Germinal center (tissue), 1 donor: ENCODE measurements around the gene RBMS2.

Experiments
- DNase-seq: peaks from one replicate; pipeline ENCODE4 v3.0.0; 2012; ENCODE audit warnings: mixed read lengths, low spot score

The RBMS2 gene

DNA sequence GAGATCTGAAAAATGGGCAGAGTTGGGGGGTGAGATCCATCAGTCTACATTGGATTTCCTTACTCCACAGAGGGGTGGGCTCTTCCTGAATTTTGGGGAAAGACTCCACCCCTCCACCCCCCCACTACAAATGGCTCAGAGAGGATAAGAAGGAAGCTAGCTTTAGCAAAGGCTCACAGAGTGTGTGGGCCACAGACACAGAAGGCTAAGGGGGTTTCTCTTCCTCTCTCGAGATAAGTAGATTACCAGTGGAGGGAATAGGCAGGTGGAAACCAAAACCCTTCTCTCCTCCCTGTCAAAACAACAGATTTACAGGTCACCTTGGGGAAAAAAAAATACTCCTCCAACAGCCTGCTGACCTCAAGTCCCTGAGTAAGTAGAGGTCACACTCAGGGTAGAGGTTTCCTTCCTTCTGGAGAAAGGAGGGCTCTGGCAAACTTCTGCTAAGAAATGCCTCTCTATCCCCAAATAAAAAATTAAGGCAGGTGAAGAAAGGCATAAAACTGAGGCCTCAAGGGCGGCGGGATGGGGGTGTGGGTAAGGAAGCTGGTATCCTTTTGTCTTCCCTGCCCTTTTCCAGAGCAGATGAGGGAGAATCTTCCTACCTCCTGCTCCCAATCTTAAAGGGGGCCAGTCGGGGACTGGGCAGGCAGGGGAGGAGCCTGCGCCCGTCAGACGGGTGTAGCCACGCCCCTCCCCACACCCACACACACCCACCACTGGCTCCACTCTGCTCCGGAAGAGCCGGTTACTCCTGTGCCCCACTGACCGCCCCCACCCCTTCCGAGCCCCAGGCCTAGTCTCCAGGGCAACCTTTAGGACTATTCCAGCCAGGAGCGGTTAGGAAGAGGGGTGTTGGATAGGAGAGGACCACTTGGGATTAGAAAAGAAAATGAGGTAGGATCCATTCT lies 110.4 kb downstream of the RBMS2 start:
- DNase-seq = peak; percentile 80

DNA sequence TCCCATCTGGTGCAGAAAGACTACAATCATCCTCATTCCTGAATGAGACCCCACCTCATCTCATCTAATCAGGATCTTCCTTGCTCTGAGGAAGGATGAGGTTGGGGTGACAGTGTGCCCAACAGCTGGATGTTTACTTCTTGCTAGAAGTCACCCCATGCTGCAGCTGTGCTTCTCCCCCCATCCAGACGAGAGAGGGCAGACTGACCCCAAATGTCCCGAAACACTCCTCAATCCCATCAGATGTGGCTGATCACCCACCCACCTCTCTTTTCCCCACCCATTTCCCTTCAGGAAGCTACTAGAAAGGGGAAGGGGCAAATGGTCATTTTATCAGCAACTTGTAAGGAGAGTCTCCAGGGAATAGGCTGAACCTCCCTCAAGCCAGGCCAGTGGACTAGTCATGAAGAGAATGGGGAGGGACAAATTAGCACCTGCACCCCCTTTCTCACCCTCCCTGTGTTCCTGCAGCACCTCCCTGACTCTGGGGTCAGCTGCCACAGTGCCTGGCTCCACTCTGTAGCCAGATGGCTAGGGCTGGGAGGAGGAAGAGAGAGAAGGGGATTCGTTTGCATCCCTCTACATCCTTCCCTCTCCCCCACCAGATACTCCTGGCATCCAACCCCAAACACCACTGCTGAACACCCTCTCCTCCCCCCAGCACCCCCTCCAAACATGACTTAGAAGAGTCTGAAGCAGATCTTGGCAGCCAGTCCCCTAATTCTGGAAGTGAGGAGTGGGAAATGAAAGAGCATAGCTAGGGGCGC lies 111.3 kb downstream of the RBMS2 start:
- DNase-seq = no peak

DNA sequence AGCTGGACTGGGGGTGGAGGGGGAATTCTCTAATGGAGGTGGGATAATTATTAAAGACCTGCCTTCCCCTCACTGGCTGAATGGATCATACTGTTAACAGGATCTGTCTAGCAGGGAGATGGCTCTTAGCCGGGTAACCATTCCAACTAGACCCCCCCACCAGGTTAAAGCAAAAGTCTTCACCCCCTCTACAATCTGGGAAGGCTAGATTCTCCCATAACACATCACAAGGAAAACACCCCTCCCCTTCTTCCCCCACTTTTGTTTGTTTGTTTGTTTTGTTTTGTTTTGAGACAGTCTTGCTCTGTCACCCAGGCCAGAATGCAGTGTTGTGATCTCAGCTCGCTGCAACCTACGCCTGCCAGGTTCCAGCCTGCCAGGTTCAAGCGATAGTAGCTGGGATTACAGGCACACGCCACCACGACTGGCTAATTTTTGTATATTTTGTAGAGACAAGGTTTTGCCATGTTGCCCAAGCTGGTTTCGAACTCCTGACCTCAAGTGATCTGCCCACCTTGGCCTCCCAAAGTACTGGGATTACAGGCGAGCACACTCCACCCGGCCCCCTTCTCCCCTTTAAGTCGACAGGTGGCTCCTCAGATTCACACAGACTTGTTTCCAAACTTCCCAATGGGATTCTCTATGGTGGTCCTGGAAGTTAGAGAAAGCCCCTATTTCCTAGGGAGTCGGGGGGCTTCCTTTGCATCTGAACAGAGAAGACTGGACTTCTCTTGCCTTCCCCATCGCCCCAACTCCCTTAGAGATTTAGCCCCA lies 112.0 kb downstream of the RBMS2 start:
- DNase-seq = no peak

DNA sequence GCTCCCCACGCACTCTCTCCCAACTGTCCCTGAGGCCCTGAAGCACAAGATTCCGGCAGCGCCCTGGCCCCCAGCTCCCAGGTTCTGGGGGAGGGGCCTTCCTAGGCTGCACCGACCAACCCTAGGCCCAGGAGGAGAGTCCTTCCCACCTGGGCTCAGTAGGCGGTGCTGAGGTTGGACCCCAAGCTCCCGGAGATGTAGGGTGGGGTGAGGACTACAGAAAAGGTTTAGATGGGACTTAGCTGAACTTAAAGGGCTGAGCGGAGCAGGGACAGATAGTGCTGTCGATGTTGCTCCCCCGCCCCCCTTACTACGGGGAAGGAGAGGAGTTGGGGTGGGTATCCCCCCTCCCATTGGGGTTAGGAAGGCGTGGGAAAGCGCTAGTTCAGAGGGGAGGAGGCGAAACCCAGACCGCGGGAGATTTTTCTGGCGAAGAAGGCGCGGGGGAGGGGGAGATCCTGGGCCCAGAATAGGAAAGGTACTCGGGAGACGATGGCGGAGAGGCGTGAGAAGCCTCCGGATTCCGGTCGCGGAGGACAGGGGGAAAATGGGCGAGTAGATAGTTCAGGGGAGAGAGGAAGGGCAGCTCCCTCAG lies 112.7 kb downstream of the RBMS2 start:
- DNase-seq = no peak

DNA sequence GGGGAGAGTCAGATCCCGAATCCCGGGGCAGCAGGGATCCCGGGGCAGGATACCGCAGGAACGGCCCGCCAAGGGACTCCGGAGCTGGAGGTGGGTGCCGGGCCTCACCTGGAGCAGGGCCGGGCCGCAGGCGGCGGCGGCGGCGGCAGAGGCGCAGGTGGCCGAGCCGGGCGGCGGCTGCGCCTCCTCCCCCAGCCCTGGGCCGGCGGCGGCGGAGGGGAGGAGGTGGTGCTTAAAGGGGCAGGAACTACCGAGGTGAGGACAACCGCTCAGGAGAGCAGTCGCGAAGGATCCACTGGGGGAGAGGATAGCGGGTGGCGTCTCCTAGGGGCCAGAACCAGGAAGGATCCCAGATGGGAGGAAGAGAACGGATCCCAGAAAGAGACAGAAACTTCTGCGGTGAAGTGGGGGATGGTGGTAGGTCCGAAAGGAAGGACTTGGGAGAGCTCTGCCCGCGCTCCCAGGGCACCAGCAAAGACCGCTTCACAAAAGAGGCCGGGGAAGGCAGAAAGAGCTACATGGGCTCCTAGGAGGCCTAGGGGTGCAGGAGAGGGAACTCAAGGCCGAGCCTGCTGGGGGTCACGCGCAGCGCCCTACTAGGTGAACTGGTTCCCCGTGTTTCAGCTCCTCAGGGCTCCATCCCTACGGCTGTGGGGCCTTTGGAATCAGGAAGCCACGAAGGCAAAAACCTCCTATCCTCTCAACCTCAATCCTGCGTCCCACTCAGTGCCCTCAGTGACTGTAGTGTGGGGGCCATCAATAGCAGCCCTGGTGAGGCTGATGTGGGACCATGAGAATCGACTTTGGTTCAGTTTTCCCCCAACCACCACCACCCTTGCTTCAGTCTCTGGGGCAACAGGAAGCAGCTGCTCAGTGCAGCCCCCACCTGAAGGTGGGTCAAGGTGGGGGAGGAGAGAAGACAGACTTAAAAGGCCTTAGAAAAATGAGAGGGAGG lies 113.5 kb downstream of the RBMS2 start:
- peak; percentile 86 for DNase-seq

DNA sequence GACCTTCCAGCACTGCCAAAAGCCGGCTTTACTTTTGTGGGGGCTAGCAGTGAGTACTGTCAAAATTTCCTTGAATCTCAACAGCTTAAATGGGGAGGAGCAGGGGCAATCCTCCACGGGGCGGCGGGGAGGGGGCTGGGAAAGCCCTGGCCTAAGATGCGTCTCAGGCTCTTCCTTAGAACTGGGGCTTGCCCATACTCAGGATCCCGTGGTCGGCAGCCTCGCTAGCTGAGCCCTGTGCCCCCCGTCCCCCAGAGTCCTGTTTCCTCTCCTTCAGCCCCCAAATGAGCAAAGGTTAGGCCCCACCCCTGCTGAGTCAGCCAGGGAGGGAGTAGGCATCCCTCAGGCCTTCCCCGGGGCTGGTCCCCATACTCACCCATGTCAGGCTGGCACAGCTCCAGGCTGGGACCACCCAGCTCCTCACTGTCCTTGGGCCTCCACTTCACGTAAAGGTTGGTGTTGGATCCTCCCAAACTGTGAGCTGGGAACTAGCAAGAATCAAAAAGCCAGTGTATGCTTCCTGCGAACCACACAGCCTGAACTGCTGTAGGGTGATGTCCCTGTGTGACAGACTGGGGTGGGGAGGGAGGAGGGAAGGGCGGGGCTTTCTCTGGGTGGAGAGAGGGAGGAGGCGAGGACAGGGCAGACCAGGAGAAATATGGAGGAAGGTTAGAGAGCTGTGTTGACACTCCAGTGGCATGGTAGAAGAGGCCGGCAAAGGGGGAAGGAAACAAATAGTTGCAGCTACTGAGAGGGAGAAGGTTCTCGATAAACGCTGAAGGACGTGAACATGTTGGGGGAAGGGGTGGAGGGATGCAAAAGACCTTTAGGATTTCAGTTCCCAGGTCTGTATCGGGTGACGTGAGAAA lies 114.4 kb downstream of the RBMS2 start:
- peak; percentile 85 for DNase-seq

DNA sequence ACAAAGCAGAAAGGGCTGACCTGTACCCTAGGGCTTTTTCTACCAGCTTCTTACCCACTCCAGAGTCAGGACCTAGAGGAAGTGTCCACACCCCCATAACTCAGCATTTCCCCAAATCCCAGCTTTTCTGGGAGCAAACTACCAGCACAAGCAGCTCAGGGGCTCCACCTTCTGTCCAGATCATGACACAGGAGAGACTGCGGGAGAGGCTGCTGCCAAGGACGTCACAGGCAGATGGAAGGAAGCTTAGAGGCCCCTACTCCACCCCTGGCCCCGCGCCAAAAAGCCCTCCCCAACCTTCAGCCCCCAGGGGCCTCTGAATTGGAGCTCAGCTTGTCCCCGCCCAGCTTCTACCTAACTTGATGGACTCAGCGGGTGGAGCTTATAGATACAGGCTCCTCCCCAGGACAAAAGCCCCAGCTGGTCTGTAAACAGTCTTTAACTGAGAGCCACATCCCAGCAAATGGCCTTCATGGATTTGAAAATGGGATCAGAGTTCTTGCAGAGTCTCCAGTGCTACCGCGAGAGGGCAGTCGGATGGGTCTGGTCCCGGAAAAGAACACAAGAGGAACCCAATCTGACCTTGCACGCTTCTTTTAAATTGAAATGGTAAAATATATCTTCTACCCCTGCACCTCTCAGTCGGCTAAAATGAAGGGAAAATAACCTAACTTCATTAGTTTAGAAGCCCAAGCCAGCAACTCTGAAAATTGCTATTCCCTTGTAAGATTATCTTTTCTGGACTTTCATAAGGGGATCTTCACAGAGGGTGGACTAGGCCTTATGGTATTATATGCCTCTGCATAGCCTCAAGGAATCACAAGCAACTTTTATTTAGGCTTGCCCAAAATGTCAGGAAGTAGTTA lies 115.3 kb downstream of the RBMS2 start:
- DNase-seq = peak; percentile 94

DNA sequence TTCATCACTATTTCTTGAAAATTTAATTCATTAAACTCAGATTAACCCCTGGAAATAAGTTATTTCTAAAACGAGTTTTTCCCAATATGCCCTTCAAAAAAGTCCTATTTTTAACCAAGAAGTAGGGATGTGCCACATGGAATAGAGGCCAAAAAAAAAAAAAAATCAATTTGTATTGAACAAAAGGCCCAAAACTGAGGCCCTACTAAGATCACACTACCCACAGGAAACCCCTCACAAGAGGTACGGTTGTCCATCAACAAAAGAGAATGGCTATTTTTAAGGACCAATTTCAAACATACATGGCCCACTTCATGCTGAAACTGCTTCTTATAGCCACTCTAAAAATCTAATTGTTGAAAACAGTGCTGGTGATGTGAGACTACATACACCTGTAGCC lies 116.0 kb downstream of the RBMS2 start:
- no peak for DNase-seq

DNA sequence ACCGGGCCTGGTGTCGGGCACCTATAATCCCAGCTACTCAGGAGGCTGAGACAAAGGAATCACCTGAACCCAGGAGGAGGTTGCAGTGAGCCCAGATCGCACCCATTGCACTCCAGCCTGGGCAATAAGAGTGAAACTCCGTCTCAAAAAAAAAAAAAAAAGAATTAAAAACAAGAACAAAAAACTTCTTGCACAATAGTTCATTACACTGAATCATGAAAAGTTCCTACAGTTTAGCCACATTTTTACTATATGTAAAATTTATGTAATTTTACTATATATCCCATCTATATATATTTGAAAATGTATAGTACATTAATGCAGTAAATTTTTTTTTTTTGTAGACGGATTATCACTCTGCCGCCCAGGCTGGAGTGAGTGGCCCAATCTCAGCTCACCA lies 119.6 kb downstream of the RBMS2 start:
- DNase-seq = no peak

DNA sequence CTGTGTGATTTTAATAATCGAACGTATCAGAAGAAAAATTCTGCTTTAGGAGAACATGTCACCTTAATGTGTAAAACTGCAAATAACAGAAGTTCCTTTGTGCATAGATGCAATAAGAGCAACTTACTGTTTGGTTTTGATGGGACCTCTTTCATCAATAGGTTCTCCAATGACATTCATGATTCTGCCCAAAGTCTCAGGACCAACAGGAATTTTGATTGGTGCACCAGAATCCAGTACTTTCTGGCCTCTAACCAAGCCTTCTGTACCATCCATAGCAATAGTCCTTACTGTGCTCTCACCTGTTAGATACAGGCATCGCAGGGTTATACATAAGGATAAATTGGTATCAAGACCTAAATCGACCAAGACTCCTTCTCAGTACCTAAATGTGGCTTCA lies 123.0 kb downstream of the RBMS2 start:
- DNase-seq = no peak

DNA sequence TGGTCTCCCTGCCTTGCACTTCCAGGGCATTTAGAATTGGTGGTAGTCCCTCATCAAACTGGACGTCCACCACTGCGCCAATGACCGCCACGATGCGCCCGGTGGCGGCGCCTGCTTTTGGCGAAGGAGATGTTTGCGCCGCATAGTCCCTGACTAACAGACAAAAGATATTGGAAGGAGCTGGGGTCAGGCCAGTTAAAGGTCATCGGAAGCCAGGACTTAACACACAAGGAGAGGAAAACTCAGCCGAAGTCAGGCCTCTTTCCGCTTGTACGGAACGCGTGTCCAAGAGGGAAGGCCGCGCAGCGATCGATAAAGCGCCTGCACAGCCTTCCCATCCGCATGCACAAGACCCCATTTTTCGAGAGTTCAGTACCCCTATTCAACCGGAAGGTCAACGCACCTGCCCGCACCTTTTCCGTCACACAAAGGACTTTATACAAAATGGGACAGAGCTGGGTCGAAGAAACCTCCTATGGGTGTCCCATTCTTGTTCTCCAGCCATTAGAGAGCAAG lies 123.6 kb downstream of the RBMS2 start:
- DNase-seq = no peak
